Heart left ventricle (tissue), 13 donors: Measurements from ENCODE around the gene CCDC192.

Experiments
- POLR2A ChIP-seq, 2 donors: fragments of 450-650 bp; IDR thresholded peaks; one replicate each; pipeline ENCODE4 v1.6.1; 2017; ENCODE audit warnings: antibody characterized with exemption in 2 of 2, mild to moderate bottlenecking in 2 of 2, moderate library complexity in 2 of 2
- TF ChIP-seq, protein P1 (sequence below), 12 donors: fragments of 200-600 bp; sonication (generic) in 4 of 12; IDR thresholded peaks; one replicate each; pipeline versions ENCODE4 v1.5.0 to v1.8.0; 2018 to 2022; ENCODE audit warnings: antibody characterized with exemption in 12 of 12, mild to moderate bottlenecking in 5 of 12
- donor health status: ischemic (EF 13 %, LVEDD 7.1; RV severe dilation, severe dysfunction).
- donor health status: DM: no; HTN: yes; CAD: no.
- donor health status: DM: no; HTN: no; CAD: no.
- donor health status: ischemic (EF 25% LVEDD 6.9; RV normal size, moderate dysfunction).
- donor health status: ischemic (EF 25% LVEDD 5.7; RV mildly dilated, moderate dysfunction).
- donor health status: ischemic (EF 35%, LVEDD 5.7; RV mildly dilated, moderate dysfunction).
- donor health status: nonischemic (EF 11% LVEDD 7.7; RV severe dilation, severe dysfunction).
- donor health status: DM: yes; HTN: yes; CAD: no.
- donor health status: PGD.
- donor health status: ischemic (EF 29% LVEDD 5.4; RV normal size, mild dysfunction).
- donor health status: nonischemic (EF 23%, LVEDD 6.1; RV moderate dilation, normal function).

DNA sequence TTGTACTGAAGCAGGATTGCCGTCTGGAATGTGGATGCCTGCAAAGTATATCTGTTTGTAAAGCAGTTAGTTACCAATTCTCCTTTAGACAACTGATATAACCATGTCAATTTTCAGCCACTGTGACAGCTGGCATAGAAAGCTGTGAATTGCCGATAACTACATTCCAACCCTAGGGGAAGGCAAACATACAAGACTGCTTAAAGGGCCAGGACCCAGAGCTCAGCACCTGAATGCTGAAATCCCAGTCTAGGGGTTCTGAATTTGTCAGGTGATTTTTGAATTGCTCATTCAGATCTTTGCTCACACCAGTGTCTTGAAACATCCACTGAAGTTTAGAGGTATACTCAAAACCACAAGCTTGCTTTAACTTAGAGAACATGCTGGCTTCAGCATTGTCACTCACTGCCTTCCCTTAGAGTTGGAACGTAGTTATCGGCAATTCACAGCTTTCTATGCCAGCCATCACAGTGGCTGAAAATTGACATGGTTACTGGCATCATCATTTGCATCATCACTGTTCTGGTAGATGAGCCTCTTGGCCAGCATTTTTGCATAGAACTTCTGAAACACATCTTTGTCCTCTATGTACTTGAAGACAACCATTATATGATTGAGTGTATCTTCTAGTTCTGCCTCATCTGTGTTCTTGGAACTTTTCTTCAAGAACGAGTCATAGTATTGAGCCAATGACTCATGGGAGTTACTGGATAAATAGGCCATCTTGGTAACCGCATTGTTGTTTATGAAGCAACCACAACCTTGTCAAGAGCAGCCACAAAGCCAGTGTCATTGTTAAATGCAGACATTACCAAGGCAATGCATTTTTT is 82.1 kb downstream of the CCDC192 start:
- TF ChIP-seq, protein P1, sequence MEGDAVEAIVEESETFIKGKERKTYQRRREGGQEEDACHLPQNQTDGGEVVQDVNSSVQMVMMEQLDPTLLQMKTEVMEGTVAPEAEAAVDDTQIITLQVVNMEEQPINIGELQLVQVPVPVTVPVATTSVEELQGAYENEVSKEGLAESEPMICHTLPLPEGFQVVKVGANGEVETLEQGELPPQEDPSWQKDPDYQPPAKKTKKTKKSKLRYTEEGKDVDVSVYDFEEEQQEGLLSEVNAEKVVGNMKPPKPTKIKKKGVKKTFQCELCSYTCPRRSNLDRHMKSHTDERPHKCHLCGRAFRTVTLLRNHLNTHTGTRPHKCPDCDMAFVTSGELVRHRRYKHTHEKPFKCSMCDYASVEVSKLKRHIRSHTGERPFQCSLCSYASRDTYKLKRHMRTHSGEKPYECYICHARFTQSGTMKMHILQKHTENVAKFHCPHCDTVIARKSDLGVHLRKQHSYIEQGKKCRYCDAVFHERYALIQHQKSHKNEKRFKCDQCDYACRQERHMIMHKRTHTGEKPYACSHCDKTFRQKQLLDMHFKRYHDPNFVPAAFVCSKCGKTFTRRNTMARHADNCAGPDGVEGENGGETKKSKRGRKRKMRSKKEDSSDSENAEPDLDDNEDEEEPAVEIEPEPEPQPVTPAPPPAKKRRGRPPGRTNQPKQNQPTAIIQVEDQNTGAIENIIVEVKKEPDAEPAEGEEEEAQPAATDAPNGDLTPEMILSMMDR (IDR thresholded peaks at IDR 0.05) = no peak
- no peak for TF ChIP-seq POLR2A (IDR thresholded peaks at IDR 0.05)
